ENCODE results near the gene GAB1.

GAB1 gene

GRCh38 chr4:143489106-143489505 lies 152.4 kb downstream of the GAB1 start:
- DNase-seq (ENCODE audit: low spot score), result no peak

GRCh38 chr4:143498021-143498420 lies 161.3 kb downstream of the GAB1 start:
- DNase-seq (ENCODE audit: low spot score), result no peak

DNA sequence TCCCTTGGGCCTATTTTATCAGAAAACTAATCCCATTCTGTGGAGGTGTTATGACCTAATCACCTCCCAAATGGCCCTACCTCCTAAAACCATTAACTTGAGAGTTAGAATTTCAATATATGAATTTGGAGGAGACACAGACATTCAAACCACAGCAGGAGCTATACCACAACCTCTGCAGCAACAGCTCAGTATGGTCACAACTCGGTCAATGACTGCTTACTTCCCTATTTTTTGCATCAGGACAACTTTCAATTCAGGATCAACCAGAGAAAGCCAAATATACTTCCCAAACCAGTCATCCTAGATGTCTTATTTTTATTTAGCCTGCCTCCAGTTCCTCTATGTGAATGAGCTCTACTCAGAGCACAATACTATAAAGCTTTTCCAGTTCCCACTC lies 165.6 kb downstream of the GAB1 start:
- no peak for DNase-seq (ENCODE audit: low spot score)

- no peak for DNase-seq (ENCODE audit: low spot score)
These were observed 169.4 kb downstream of the GAB1 start for GRCh38 chr4:143506031-143506430.

DNA sequence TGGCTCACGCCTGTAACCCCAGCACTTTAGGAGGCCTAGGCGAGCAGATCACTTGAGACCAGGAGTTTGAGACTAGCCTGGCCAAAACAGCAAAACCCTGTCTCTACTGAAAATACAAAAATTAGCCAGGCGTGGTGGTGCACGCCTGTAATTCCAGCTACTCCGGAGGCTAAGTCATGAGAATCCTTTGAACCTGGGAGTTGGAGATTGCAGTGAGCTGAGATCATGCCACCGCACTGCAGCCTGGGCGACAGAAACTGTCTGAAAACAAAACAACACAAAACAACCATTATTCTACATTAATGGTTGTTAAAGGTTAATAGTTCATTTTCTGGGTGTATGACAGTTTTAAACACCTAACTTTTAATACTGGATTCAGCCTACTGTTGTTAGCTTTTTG lies 175.2 kb downstream of the GAB1 start:
- DNase-seq (ENCODE audit: low spot score), result no peak

DNA sequence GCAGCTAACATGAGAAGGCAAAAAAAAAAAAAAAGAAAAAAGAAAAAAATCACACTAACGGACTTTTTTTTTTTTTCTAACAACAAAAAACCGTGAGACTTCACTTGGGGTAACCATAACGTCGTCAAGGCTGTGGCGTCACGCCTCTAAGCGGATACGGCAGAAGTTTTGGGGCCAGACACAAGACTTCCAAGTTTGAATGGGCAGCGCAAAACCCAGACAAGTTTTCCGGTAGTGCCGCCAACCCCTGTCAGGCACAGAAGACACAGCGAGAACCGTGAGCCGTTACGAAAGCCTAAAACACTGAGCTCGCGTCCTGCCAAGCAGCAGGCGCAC lies 176.3 kb downstream of the GAB1 start:
- DNase-seq (ENCODE audit: low spot score), result peak; percentile 2

GRCh38 chr4:143513314-143514168 lies 176.9 kb downstream of the GAB1 start, which contains the start of gene SMARCA5:
Gene SMARCA5, plus strand, starts transcription at chr4:143513702. Its CDS starts 223 bp downstream, at chr4:143513925.
- peak; percentile 76 for DNase-seq (ENCODE audit: low spot score)

- no peak for DNase-seq (ENCODE audit: low spot score)
These were observed 177.5 kb downstream of the GAB1 start for GRCh38 chr4:143514169-143514495.

GRCh38 chr4:143514497-143514896 lies 177.8 kb downstream of the GAB1 start:
- DNase-seq (ENCODE audit: low spot score), result peak; percentile 6

GRCh38 chr4:143514901-143515300 lies 178.2 kb downstream of the GAB1 start:
- no peak for DNase-seq (ENCODE audit: low spot score)

DNA sequence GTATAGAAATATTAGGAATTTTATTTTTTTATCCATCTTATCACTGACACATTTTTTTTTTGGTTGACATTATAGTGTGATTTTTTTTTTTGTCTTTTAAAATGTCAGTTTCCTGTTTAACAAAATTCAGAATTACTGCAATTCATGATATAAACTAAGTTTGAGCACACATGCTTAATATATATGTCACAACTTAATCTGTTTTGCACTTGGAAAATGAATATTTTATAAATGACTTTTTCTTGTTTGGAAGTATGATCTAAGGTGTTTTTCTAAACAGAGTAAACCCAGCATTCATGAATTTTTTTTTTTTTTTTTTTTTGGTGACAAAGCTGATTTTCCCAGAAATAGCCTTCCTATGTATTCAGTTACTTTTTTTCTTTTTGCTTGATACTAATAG lies 179.2 kb downstream of the GAB1 start:
- no peak for DNase-seq (ENCODE audit: low spot score)

- no peak for DNase-seq (ENCODE audit: low spot score)
These were observed 181.1 kb downstream of the GAB1 start for GRCh38 chr4:143517764-143518163.
